Smooth muscle cell (in vitro differentiated cells): ENCODE data around the gene CDKAL1. TPM values are rescaled to one million over a fixed set of nuclear protein-coding genes. Genes with fewer than 3 reads are reported as not detected.

Source experiments
- DNase-seq: peaks from one replicate; lab custom pipeline; 2025; ENCODE audit not compliant: unreplicated experiment; lab: John Stamatoyannopoulos, UW
- H2AFZ ChIP-seq: fragments of 200-600 bp; sonication (generic); 2 replicates; pipeline ENCODE4 v1.6.0; 2016; ENCODE audit warnings: antibody characterized with exemption, low read depth, mild to moderate bottlenecking
- H3F3A ChIP-seq: fragments of 200-600 bp; sonication (generic); 2 replicates; pipeline ENCODE4 v1.6.0; 2017; ENCODE audit warnings: antibody characterized with exemption, low read depth
- H3K27ac ChIP-seq: fragments of 200-600 bp; sonication (generic); 2 replicates; pipeline ENCODE4 v1.5.1; 2016; ENCODE audit warnings: low read depth, mild to moderate bottlenecking
- H3K27me3 ChIP-seq: fragments of 200-600 bp; sonication (generic); 2 replicates; pipeline ENCODE4 v1.6.1; 2016; ENCODE audit warnings: low read depth, mild to moderate bottlenecking
- H3K36me3 ChIP-seq: fragments of 200-600 bp; sonication (generic); 2 replicates; pipeline ENCODE4 v1.5.1; 2016; ENCODE audit warnings: low read depth
- H3K4me1 ChIP-seq: fragments of 200-600 bp; sonication (generic); 2 replicates; pipeline ENCODE4 v1.5.1; 2016; ENCODE audit warnings: low read depth
- H3K4me2 ChIP-seq: fragments of 200-600 bp; sonication (generic); 2 replicates; pipeline ENCODE4 v1.6.0; 2016; ENCODE audit warnings: mild to moderate bottlenecking
- H3K4me3 ChIP-seq: fragments of 200-600 bp; sonication (generic); 2 replicates; pipeline ENCODE4 v1.5.1; 2016; ENCODE audit warnings: mild to moderate bottlenecking
- H3K79me2 ChIP-seq: fragments of 200-600 bp; sonication (generic); 2 replicates; pipeline ENCODE4 v1.6.0; 2016; ENCODE audit warnings: low read depth, mild to moderate bottlenecking
- H3K9ac ChIP-seq: fragments of 200-600 bp; sonication (generic); 2 replicates; pipeline ENCODE4 v1.6.0; 2016; ENCODE audit warnings: low read depth
- H3K9me3 ChIP-seq: fragments of 200-600 bp; sonication (generic); replicated peaks from 2 replicates; pipeline ENCODE4 v1.5.1; 2016; ENCODE audit warnings: low read depth
- H4K20me1 ChIP-seq: fragments of 200-600 bp; sonication (generic); 2 replicates; pipeline ENCODE4 v1.6.0; 2016; ENCODE audit warnings: low read depth
- CTCF ChIP-seq: fragments of 200-600 bp; sonication (generic); IDR thresholded peaks from 2 replicates; pipeline ENCODE4 v1.5.1; 2017; ENCODE audit warnings: borderline replicate concordance, mild to moderate bottlenecking, antibody characterized with exemption; ENCODE audit not compliant: insufficient read depth, poor library complexity, severe bottlenecking
- WGBS: methylation state at CpG from one replicate; pipeline ENCODE4 v1.1.7; 2016; ENCODE audit warnings: low lambda C conversion rate; 5-methylcytosine and 5-hydroxymethylcytosine counted together
- polyA plus RNA-seq: library from polyadenylated mRNA; unstranded; fragments of >200 nt; fragmentation: Nextera tagmentation; extraction: Ambion mirVana; gene quantifications from 2 replicates; pipeline ENCODE4 v1.2.1, GENCODE V29; 2016
- total RNA-seq: library from RNA; depleted of rRNA; stranded (reverse); fragments of >200 nt; gene quantifications from 2 replicates; pipeline ENCODE4 v1.2.3, GENCODE V29; 2014

Gene CDKAL1
- total and polyA plus RNA-seq, 2 experiments from 2014 or later: 16.5 to 16.6 TPM

- H3K27ac ChIP-seq: no peak overlapping the region
- H3K4me3 ChIP-seq: no peak overlapping the region
- H3K36me3 ChIP-seq: no peaks in the 10 kb centered on the region
- WGBS: 92% methylated on average over 3 of the region's 3 CpGs
- no peak for DNase-seq
- no peaks in the 10 kb centered on the region for H4K20me1 ChIP-seq
- H3F3A ChIP-seq: no peaks in the 10 kb centered on the region
- no peak overlapping the region for H3K9ac ChIP-seq
- H3K4me1 ChIP-seq: peaks cover 7% of the 10 kb centered on the region
- no peak for TF ChIP-seq CTCF
- H2AFZ ChIP-seq: no peak overlapping the region
- no peak overlapping the region for H3K4me2 ChIP-seq
- no peaks in the 10 kb centered on the region for H3K27me3 ChIP-seq
- no peaks in the 10 kb centered on the region for H3K9me3 ChIP-seq
- H3K79me2 ChIP-seq: no peaks in the 10 kb centered on the region
These were observed 66.6 kb downstream of the CDKAL1 start for GRCh38 chr6:20600831-20601230.

- DNase-seq: no peak
- no peak for TF ChIP-seq CTCF
- no peaks in the 10 kb centered on the region for H3K9me3 ChIP-seq
- H2AFZ ChIP-seq: no peak overlapping the region
- H3K9ac ChIP-seq: no peak overlapping the region
- H3K36me3 ChIP-seq: no peaks in the 10 kb centered on the region
- no peaks in the 10 kb centered on the region for H3F3A ChIP-seq
- H3K4me3 ChIP-seq: no peak overlapping the region
- H3K79me2 ChIP-seq: no peaks in the 10 kb centered on the region
- H3K4me2 ChIP-seq: no peak overlapping the region
- no peaks in the 10 kb centered on the region for H3K27me3 ChIP-seq
- H3K4me1 ChIP-seq: peaks cover 21% of the 10 kb centered on the region
- H4K20me1 ChIP-seq: no peaks in the 10 kb centered on the region
- H3K27ac ChIP-seq: no peak overlapping the region
These were observed 69.9 kb downstream of the CDKAL1 start for GRCh38 chr6:20604159-20604558.

GRCh38 chr6:20605061-20605460 lies 70.8 kb downstream of the CDKAL1 start:
- 74% methylated on average over 1 of the region's 1 CpG for WGBS
- no peaks in the 10 kb centered on the region for H3K27me3 ChIP-seq

More at GRCh38 chr6:20605061-20605460, 70.8 kb downstream of the CDKAL1 start:
- Histone ChIP-seq H3K36me3 (no peaks in the 10 kb centered on the region), H3K4me2 (no peak overlapping the region), H3K9me3 (no peaks in the 10 kb centered on the region), H3F3A (no peaks in the 10 kb centered on the region), H2AFZ (no peak overlapping the region), H3K4me1 (peaks cover 21% of the 10 kb centered on the region), H3K79me2 (no peaks in the 10 kb centered on the region), H3K4me3 (no peak overlapping the region), H3K9ac (no peak overlapping the region), H4K20me1 (no peaks in the 10 kb centered on the region), H3K27ac (no peak overlapping the region)
- TF ChIP-seq CTCF: no peak
- no peak for DNase-seq
